Measurements from ENCODE around the gene SMARCA2. TPM values are rescaled to one million over a fixed set of nuclear protein-coding genes. Genes with fewer than 3 reads are reported as not detected.
A peak's percentile ranks its signal among the peaks of the same experiment; 100 is the strongest.

Gene SMARCA2
- total and polyA plus RNA-seq, 2 donors (not counting 1 experiment from before 2014, with no cell fraction given) = 75.3 to 250 TPM

GRCh38 chr9:2000314-2000713 is 14.8 kb upstream of the SMARCA2 start:
- Histone ChIP-seq H3K4me2 (replicated peaks; ENCODE audit: low read depth, low read length, poor library complexity, severe bottlenecking) (no peak overlapping the region), H3K9ac (ENCODE audit: low read length) (no peak overlapping the region), H3K79me2 (ENCODE audit: control insufficient read depth, insufficient read depth, low read length) (no peaks in the 10 kb centered on the region), H3K9me3 (ENCODE audit: control extremely low read depth in 1 of 3, control insufficient read depth in 2 of 3, insufficient read depth in 1 of 3, low read length in 2 of 3) (no peaks in the 10 kb centered on the region), H3K27ac (ENCODE audit: low read length in 2 of 2) (no peak overlapping the region), H3K27me3 (replicated peaks in 1 of 4; ENCODE audit: control extremely low read depth in 1 of 4, control insufficient read depth in 3 of 4, insufficient read depth in 4 of 4, low read length in 3 of 4) (peaks cover 0 to 2% (median 0%) of the 10 kb centered on the region in 4 experiments), H3K4me1 (ENCODE audit: control insufficient read depth in 2 of 2, insufficient read depth in 2 of 2, low read length in 2 of 2) (peaks cover 7 to 8% of the 10 kb centered on the region in 2 donors), H2AFZ (ENCODE audit: insufficient read depth, low read depth, low read length, poor library complexity, severe bottlenecking) (no peak overlapping the region), H3K36me3 (replicated peaks in 1 of 2; ENCODE audit: control extremely low read depth in 1 of 2, control insufficient read depth in 1 of 2, extremely low read depth in 1 of 2, insufficient read depth in 2 of 2, low read length in 1 of 2) (no peaks in the 10 kb centered on the region), H4K20me1 (ENCODE audit: control insufficient read depth, insufficient read depth, low read length, poor library complexity, severe bottlenecking) (no peaks in the 10 kb centered on the region), H3K4me3 (ENCODE audit: control extremely low read depth in 1 of 5, extremely low read depth in 1 of 5, insufficient read depth in 1 of 5, low read depth in 2 of 5, low read length in 4 of 5) (no peak overlapping the region)
- ATAC-seq (ENCODE audit: low read depth) (peak; percentile 43), DNase-seq (peak; percentile 33)
- TF ChIP-seq EZH2 (IDR thresholded peaks at IDR 0.05; ENCODE audit: borderline replicate concordance, insufficient read depth, low read depth, low read length, poor library complexity, severe bottlenecking) = no peak
- WGBS (ENCODE audit: insufficient coverage) = 95% methylated on average over 3 of the region's 3 CpGs
- intact Hi-C loops (cut with micrococcal nuclease) = no loop called here
- H3K27me3 Mint-ChIP-seq = peaks cover 11% of the 10 kb centered on the region
- H3K4me3 Mint-ChIP-seq = no peak overlapping the region
- H3K27ac Mint-ChIP-seq = no peak overlapping the region
- ChIA-PET CTCF (no interaction called here), POLR2A (no interaction called here)
- peaks cover 12% of the 10 kb centered on the region for H3K4me1 Mint-ChIP-seq
- peaks cover 4% of the 10 kb centered on the region for H3K9me3 Mint-ChIP-seq (ENCODE audit: insufficient read depth)

DNA sequence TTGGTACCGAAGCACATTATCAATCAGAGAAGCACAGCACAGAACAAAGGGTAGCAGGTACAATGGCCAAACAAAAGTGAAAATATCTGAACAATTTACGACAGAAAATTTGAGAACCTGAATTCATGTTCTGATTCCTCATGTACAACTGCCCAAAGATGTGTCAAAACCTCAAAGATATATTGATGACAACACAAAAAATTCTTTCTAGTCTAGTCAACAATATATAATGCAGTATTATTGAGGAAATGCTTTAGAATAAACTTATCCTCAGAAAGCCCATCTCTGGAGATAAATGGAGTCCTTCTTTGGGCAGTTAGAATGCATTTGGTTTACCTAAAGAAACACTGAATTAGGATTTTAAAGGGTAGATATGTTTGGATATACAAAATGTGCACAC is 6.8 kb upstream of the SMARCA2 start:
- Histone ChIP-seq H4K20me1 (ENCODE audit: control insufficient read depth, insufficient read depth, low read length, poor library complexity, severe bottlenecking) (no peaks in the 10 kb centered on the region), H3K4me1 (ENCODE audit: control insufficient read depth in 2 of 2, insufficient read depth in 2 of 2, low read length in 2 of 2) (no peaks in the 10 kb centered on the region), H3K4me2 (replicated peaks; ENCODE audit: low read depth, low read length, poor library complexity, severe bottlenecking) (no peak overlapping the region), H3K9ac (ENCODE audit: low read length) (no peak overlapping the region), H3K27ac (ENCODE audit: low read length in 2 of 2) (no peak overlapping the region), H3K27me3 (replicated peaks in 1 of 4; ENCODE audit: control extremely low read depth in 1 of 4, control insufficient read depth in 3 of 4, insufficient read depth in 4 of 4, low read length in 3 of 4) (peaks cover 0 to 4% (median 1%) of the 10 kb centered on the region in 4 experiments), H3K36me3 (replicated peaks in 1 of 2; ENCODE audit: control extremely low read depth in 1 of 2, control insufficient read depth in 1 of 2, extremely low read depth in 1 of 2, insufficient read depth in 2 of 2, low read length in 1 of 2) (no peaks in the 10 kb centered on the region), H3K9me3 (ENCODE audit: control extremely low read depth in 1 of 3, control insufficient read depth in 2 of 3, insufficient read depth in 1 of 3, low read length in 2 of 3) (no peaks in the 10 kb centered on the region), H3K4me3 (ENCODE audit: control extremely low read depth in 1 of 5, extremely low read depth in 1 of 5, insufficient read depth in 1 of 5, low read depth in 2 of 5, low read length in 4 of 5) (no peak overlapping the region), H3K79me2 (ENCODE audit: control insufficient read depth, insufficient read depth, low read length) (no peaks in the 10 kb centered on the region), H2AFZ (ENCODE audit: insufficient read depth, low read depth, low read length, poor library complexity, severe bottlenecking) (no peak overlapping the region)
- intact Hi-C loops (cut with micrococcal nuclease) = no loop called here
- H3K4me1 Mint-ChIP-seq = no peaks in the 10 kb centered on the region
- peaks cover 31% of the 10 kb centered on the region for H3K27me3 Mint-ChIP-seq
- no peak overlapping the region for H3K4me3 Mint-ChIP-seq
- no CpG with 5 or more reads among the region's 2 CpGs for WGBS (ENCODE audit: insufficient coverage)
- no peaks in the 10 kb centered on the region for H3K9me3 Mint-ChIP-seq (ENCODE audit: insufficient read depth)
- POLR2A ChIA-PET = no interaction called here
- CTCF ChIA-PET = no interaction called here
- ATAC-seq (ENCODE audit: low read depth) = no peak
- no peak overlapping the region for H3K27ac Mint-ChIP-seq
- DNase-seq = no peak
- no peak for TF ChIP-seq EZH2 (IDR thresholded peaks at IDR 0.05; ENCODE audit: borderline replicate concordance, insufficient read depth, low read depth, low read length, poor library complexity, severe bottlenecking)
- no peak for TF ChIP-seq CTCF (IDR thresholded peaks at IDR 0.05)
